ENCODE data around the gene IFNAR1. TPM values are rescaled to one million over a fixed set of nuclear protein-coding genes. Genes with fewer than 3 reads are reported as not detected.

The IFNAR1 gene
- total RNA-seq, 1 experiment from 2014 or later = 20.5 TPM

DNA sequence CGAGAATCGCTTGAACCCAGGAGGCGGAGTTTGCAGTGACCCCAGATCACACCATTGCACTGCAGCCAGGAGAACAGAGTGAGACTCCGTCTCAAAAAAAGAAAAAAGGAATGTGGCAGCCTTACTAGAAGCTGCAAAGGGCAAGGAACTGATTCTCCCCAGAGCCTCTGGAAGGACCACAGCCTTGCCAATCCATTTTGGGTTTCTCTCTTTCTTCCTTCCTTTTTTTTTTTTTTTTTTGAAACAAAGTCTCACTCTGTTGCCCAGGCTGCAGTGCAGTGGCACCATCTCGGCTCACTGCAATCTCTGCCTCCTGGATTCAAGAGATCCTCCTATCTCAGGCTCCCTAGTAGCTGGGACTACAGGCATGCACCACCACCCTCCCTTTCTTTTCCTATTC, 68.6 kb downstream of the IFNAR1 start:
- BruUV-seq (replicated peaks) = no TSS peak
- CTCF ChIA-PET = no interaction called here
- TF ChIP-seq, protein P1, sequence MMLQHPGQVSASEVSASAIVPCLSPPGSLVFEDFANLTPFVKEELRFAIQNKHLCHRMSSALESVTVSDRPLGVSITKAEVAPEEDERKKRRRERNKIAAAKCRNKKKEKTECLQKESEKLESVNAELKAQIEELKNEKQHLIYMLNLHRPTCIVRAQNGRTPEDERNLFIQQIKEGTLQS (IDR thresholded peaks at IDR 0.05) = no peak
- TF ChIP-seq EGR1 (IDR thresholded peaks at IDR 0.05; ENCODE audit: low read depth) (no peak), RAD21 (IDR thresholded peaks at IDR 0.05; ENCODE audit: low read depth) (no peak), FOSL1 (IDR thresholded peaks at IDR 0.05; ENCODE audit: low read depth) (no peak), JUND (IDR thresholded peaks at IDR 0.05) (no peak), SIN3A (IDR thresholded peaks at IDR 0.05; ENCODE audit: low read depth) (no peak), CBX3 (IDR thresholded peaks at IDR 0.05; ENCODE audit: low read depth) (no peak), YY1 (IDR thresholded peaks at IDR 0.05; ENCODE audit: extremely low read depth, insufficient replicate concordance, low read depth, low read length) (no peak), TCF7L2 (IDR thresholded peaks at IDR 0.05; ENCODE audit: borderline replicate concordance, extremely low read depth, insufficient read depth, insufficient read length) (no peak), CEBPB (IDR thresholded peaks at IDR 0.05; ENCODE audit: low read depth) (no peak), ZNF274 (IDR thresholded peaks at IDR 0.05; ENCODE audit: low read depth, low read length) (no peak), SP1 (IDR thresholded peaks at IDR 0.05; ENCODE audit: low read depth) (no peak), EZH2 (IDR thresholded peaks at IDR 0.05) (no peak)
- TF ChIP-seq, protein P2, sequence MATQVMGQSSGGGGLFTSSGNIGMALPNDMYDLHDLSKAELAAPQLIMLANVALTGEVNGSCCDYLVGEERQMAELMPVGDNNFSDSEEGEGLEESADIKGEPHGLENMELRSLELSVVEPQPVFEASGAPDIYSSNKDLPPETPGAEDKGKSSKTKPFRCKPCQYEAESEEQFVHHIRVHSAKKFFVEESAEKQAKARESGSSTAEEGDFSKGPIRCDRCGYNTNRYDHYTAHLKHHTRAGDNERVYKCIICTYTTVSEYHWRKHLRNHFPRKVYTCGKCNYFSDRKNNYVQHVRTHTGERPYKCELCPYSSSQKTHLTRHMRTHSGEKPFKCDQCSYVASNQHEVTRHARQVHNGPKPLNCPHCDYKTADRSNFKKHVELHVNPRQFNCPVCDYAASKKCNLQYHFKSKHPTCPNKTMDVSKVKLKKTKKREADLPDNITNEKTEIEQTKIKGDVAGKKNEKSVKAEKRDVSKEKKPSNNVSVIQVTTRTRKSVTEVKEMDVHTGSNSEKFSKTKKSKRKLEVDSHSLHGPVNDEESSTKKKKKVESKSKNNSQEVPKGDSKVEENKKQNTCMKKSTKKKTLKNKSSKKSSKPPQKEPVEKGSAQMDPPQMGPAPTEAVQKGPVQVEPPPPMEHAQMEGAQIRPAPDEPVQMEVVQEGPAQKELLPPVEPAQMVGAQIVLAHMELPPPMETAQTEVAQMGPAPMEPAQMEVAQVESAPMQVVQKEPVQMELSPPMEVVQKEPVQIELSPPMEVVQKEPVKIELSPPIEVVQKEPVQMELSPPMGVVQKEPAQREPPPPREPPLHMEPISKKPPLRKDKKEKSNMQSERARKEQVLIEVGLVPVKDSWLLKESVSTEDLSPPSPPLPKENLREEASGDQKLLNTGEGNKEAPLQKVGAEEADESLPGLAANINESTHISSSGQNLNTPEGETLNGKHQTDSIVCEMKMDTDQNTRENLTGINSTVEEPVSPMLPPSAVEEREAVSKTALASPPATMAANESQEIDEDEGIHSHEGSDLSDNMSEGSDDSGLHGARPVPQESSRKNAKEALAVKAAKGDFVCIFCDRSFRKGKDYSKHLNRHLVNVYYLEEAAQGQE (IDR thresholded peaks at IDR 0.05; ENCODE audit: low read depth) = no peak
- H3K4me2 ChIP-seq (ENCODE audit: low read length) = no peak overlapping the region
- H3K9me3 ChIP-seq (ENCODE audit: control insufficient read depth in 1 of 2, insufficient read depth in 1 of 2, low read depth in 1 of 2, low read length in 2 of 2) = no peaks in the 10 kb centered on the region
- H3K9me2 ChIP-seq (ENCODE audit: insufficient read depth) = no peaks in the 10 kb centered on the region
- no peaks in the 10 kb centered on the region for H3K27me3 ChIP-seq (ENCODE audit: insufficient read depth, low read length)
- no peaks in the 10 kb centered on the region for H4K20me1 ChIP-seq (ENCODE audit: insufficient read depth)
- peaks cover 3 to 6% of the 10 kb centered on the region in 2 experiments; a peak in 2 of 4 replicates for H3K4me1 ChIP-seq (ENCODE audit: control insufficient read depth in 1 of 2, insufficient read depth in 2 of 2, low read length in 2 of 2)
- no peak overlapping the region for H3K9ac ChIP-seq (ENCODE audit: low read length)
- H3K4me3 ChIP-seq (replicated peaks in 1 of 2; ENCODE audit: low read depth in 1 of 2, low read length in 2 of 2) = no peak overlapping the region
- POLR2A ChIA-PET = no interaction called here
- no peaks in the 10 kb centered on the region for H3K36me3 ChIP-seq (ENCODE audit: control insufficient read depth in 1 of 2, insufficient read depth in 2 of 2, low read length in 2 of 2)
- no peak for ATAC-seq
- H3K79me2 ChIP-seq (ENCODE audit: insufficient read depth, low read length) = no peaks in the 10 kb centered on the region
- H2AFZ ChIP-seq (ENCODE audit: low read depth, low read length, poor library complexity, severe bottlenecking) = no peak overlapping the region
- no peak overlapping the region for H3K27ac ChIP-seq (ENCODE audit: low read depth, low read length)
- DNase-seq (ENCODE audit: low read depth, low spot score) = no peak
- intact Hi-C loops (cut with micrococcal nuclease) = no loop called here
- RAD21 ChIA-PET (ENCODE audit: low non-redundant PET in 1 of 2, low total read pairs in 2 of 2, uncharacterized antibody in 2 of 2, unreplicated experiment in 2 of 2) = no interaction called here
